ENCODE results near the gene NIM1K.

NIM1K gene

DNA sequence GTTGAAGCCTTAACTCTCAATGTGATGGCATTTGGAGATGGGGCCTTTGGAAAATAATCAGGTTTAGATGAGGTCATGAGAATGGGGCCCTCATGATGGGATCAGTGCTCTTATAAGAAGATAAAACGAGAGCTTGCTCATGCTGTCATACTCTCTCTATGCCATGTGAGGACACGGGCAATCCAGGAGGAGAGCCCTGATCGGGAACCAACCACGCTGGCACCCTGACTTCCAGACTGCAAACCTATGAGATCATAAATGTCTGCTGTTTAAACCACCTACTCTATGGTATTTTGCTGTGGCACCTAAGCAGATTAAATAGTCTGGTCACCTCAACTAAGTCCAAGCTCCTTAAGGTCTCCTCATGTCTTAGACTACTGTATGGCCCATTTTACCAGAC is 111.2 kb downstream of the NIM1K start:
- Histone ChIP-seq H3K4me3 (ENCODE audit: low read depth, low read length) (no peak overlapping the region), H3K4me1 (ENCODE audit: control insufficient read depth, insufficient read depth, low read length) (peaks cover 8% of the 10 kb centered on the region; the same call in 1 of the 2 replicates), H3K36me3 (ENCODE audit: control insufficient read depth in 2 of 2, insufficient read depth in 1 of 2, low read length in 2 of 2) (peaks cover 6 to 57% of the 10 kb centered on the region in 2 experiments), H3K9me3 (ENCODE audit: control insufficient read depth, insufficient read depth, low read depth, low read length) (no peaks in the 10 kb centered on the region), H3K27ac (ENCODE audit: extremely low read depth, low read depth, low read length) (no peak overlapping the region)
- ChIA-PET CTCF (interaction anchor here (0.6 to 3.5 kb wide), 4 partner anchors 77 to 394 kb away, joined by 3 to 21 read pairs (median 4); no protein-coding TSS in a partner anchor), POLR2A (interaction anchor here (2.8 kb wide), 1 partner anchor 10 kb away, joined by 15 read pairs; the partner anchor contains the start of gene HMGCS1)
- no peak for TF ChIP-seq ZNF777 (tag by site-specific recombination; IDR thresholded peaks at IDR 0.05; ENCODE audit: borderline replicate concordance)
- TF ChIP-seq SP2 (tag by site-specific recombination; IDR thresholded peaks at IDR 0.05) = no peak
- no peak for TF ChIP-seq ZNF362 (tag by site-specific recombination; IDR thresholded peaks at IDR 0.05)
- no peak for TF ChIP-seq PRDM10 (tag by site-specific recombination; IDR thresholded peaks at IDR 0.05)
- no peak for TF ChIP-seq ZNF10 (tag by site-specific recombination; IDR thresholded peaks at IDR 0.05)
- no peak for TF ChIP-seq ZNF660 (tag by site-specific recombination; IDR thresholded peaks at IDR 0.05)
- no peak for TF ChIP-seq KLF9 (tag by site-specific recombination; IDR thresholded peaks at IDR 0.05; ENCODE audit: low read depth)
- TF ChIP-seq ZSCAN30 (tag by site-specific recombination; IDR thresholded peaks at IDR 0.05) = no peak
- TF ChIP-seq ZNF658 (tag by site-specific recombination; IDR thresholded peaks at IDR 0.05) = no peak
- TF ChIP-seq ZNF792 (tag by site-specific recombination; IDR thresholded peaks at IDR 0.05) = no peak

- Histone ChIP-seq H3K36me3 (ENCODE audit: control insufficient read depth in 2 of 2, insufficient read depth in 1 of 2, low read length in 2 of 2) (peaks cover 0 to 52% of the 10 kb centered on the region in 2 experiments; a peak in 2 of 3 replicates), H3K4me3 (ENCODE audit: low read depth, low read length) (no peak overlapping the region), H3K27ac (ENCODE audit: extremely low read depth, low read depth, low read length) (no peak overlapping the region), H3K9me3 (ENCODE audit: control insufficient read depth, insufficient read depth, low read depth, low read length) (no peaks in the 10 kb centered on the region), H3K4me1 (ENCODE audit: control insufficient read depth, insufficient read depth, low read length) (peaks cover 15% of the 10 kb centered on the region)
- ChIA-PET POLR2A (interaction anchor here (2.8 kb wide), 1 partner anchor 9 kb away, joined by 15 read pairs; the partner anchor contains the start of gene HMGCS1), CTCF (interaction anchor here (0.7 to 3.5 kb wide), 6 partner anchors 9 to 309 kb away, joined by 4 to 21 read pairs (median 6); no protein-coding TSS in a partner anchor)
- TF ChIP-seq SCRT1 (tag by site-specific recombination; IDR thresholded peaks at IDR 0.05; ENCODE audit: borderline replicate concordance) (no peak), ZNF324 (tag by site-specific recombination; IDR thresholded peaks at IDR 0.05) (no peak), ZSCAN23 (tag by site-specific recombination; IDR thresholded peaks at IDR 0.05) (no peak), KLF9 (tag by site-specific recombination; IDR thresholded peaks at IDR 0.05; ENCODE audit: low read depth) (no peak), ZNF19 (tag by site-specific recombination; IDR thresholded peaks at IDR 0.05; ENCODE audit: low read depth) (no peak)
- TF ChIP-seq, protein P1, sequence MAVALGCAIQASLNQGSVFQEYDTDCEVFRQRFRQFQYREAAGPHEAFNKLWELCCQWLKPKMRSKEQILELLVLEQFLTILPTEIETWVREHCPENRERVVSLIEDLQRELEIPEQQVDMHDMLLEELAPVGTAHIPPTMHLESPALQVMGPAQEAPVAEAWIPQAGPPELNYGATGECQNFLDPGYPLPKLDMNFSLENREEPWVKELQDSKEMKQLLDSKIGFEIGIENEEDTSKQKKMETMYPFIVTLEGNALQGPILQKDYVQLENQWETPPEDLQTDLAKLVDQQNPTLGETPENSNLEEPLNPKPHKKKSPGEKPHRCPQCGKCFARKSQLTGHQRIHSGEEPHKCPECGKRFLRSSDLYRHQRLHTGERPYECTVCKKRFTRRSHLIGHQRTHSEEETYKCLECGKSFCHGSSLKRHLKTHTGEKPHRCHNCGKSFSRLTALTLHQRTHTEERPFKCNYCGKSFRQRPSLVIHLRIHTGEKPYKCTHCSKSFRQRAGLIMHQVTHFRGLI (tag by site-specific recombination; IDR thresholded peaks at IDR 0.05) = no peak
Observed at GRCh38 chr5:43304525-43304924, 112.5 kb downstream of the NIM1K start.
